ENCODE data around the gene DTX3.
"Not testable (repeated sequence)": the region's sequence is repeated elsewhere in the genome, so short reads cannot be mapped to it uniquely, and the experiment has no call there.

The DTX3 gene, protein sequence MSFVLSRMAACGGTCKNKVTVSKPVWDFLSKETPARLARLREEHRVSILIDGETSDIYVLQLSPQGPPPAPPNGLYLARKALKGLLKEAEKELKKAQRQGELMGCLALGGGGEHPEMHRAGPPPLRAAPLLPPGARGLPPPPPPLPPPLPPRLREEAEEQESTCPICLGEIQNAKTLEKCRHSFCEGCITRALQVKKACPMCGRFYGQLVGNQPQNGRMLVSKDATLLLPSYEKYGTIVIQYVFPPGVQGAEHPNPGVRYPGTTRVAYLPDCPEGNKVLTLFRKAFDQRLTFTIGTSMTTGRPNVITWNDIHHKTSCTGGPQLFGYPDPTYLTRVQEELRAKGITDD

DNA sequence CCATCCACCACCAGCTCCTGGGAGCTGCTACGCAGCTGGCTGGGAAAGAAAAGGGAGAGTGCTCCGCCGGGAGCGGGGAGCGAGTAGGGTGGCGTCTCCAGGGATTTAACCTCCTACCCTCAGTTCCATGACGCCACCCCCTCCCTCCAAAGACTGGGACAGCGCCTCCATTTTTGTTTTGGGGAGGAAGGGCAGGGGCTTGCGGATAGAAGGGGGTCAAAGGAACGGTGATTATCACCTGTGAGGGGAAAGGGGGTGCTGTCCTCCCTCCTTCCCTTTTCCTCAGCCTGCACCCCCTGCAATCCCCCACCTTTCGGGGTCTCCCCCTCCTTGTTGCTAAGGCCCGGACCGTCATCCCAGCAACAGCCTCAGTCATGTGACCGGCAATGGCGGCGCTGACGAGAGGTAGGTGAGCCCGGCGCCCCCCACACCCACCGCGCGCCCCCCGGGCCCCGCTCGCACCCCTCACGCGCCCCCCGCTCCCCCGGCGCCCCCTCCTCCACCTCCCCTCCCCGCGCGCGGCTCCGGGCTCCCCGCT, at the start of gene DTX3:
Gene DTX3 (plus strand): TSS at position 371 of the 538 bp plus-strand sequence. CDS start 1,694 bp downstream, outside the sequence.
- DNase-seq, result no peak

DNA sequence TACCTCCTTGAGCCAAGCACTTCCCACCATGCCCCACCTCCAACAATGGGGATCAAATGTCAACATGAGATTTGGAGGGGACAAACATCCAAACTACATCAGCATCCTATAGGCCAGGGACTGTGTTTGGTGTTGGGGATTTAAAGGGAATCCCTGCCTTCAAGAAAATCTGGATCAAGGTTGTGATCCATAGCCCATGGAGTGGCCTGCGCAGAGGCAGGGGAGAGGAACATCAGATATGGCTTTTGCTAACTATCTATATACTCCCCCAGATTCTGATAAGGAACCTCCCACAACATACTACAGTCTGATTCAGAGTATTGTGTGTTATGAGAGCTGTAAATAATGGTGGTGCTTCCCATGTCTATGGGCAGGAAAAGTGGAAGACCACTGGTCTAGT, 49.7 kb upstream of the DTX3 start:
- no peak for DNase-seq

DNA sequence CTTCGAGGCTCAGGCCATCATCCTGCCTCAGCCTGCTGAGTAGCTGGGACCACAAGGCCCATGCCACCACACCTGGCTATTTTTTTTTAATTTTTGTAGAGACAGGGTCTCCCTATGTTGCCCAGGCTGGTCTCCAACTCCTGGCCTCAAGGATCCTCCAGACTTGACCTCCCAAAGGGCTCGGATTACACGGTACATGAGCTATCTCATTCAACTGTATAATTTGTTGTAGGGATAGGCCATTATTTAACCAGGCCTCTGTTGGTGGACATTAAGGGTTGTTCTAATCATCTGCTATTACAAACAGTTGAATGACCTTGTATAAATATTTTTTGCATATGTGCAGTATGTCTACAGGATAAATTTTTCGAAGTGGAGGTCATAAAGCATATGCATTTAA, 45.8 kb upstream of the DTX3 start:
- DNase-seq, result no peak

DNA sequence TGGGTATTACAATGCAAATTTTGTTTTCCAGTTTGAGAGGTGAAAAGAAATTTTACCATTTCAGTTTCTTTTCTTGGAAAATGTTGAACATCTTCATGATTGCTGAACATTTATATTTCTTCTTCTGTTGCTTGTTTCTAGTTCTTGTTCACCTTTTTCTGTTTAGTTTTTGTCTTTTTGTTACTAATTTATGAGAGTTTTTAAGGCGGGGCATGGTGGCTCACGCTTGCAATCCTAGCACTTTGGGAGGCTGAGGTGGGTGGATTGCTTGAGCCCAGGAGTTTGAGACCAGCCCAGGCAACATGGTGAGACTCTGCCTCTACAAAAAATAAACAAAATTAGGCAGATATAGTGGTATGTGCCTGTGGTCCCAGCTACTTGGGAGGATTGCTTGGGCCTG, 44.1 kb upstream of the DTX3 start:
- DNase-seq, result no peak

DNA sequence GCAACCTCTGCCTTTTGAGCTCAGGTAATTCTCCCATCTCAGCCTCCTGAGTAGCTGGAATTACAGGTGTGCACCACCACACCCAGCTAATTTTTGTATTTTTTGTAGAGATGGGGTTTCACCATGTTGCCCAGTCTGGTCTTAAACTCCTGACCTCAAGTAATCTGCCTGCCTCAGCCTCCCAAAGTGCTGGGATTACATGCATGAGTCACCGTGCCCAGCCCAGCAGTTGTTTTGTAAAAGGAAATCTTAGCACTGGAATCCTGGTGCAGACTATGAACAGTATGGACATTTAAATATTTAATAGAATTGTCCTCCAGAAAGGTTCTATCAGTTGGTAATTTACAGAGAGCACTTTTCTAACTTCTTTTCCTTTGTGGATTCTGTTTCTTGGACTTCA, 43.5 kb upstream of the DTX3 start:
- DNase-seq, result not testable (repeated sequence)

DNA sequence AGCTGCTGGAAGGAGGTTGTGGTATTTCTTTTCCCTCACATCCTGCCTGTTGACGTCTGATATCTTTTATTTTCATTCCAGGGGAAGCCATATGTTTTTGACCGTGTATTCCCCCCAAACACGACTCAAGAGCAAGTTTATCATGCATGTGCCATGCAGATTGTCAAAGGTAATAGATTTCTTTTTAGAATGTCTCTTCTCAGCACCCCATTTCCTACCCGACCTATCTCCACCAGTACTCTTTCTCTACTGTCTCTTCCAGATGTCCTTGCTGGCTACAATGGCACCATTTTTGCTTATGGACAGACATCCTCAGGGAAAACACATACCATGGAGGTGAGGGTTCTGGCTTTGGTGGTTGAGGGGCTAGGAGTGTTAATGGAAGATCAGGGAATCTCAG, 41.3 kb upstream of the DTX3 start:
- no peak for DNase-seq

DNA sequence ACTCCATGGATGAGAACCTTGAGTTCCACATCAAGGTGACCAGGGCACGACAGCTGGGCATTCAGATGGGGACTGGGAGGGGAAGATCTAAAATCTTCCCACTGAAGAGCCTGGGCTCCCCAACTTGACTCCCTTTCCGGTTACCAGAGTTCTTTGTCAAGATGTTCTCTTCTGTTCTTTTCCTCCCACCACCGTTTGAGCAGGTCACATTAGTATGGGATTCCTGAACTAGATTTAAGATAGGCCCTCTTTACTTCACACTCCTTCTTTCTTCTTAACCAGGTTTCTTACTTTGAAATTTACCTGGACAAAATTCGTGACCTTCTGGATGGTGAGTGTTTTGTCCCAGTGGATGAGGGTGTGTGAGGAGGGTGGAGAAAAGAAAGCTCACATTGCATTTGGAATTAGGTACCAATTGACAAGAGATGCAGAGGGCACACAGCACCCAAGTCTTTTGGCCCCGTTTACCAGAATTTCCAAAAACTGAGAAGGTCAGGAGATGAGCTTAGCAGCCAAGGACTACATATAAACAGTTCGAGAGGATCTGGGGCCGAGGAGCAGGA, 40.4 kb upstream of the DTX3 start:
- no peak for DNase-seq

DNA sequence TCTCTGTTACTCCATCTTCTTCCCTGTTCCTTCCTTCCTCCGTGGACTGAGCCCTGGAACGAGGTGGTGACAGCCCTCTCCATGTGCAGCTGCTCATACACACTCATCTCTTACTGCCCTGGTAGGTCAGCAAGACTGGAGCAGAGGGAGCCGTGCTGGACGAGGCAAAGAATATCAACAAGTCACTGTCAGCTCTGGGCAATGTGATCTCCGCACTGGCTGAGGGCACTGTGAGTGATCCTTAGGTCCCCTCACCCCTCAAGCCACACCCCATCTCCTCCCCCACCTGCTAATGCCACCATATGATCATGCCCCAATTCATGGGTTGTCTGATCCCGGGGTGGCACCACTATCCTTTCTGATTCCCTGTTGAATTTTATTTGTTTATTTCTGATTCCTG, 35.8 kb upstream of the DTX3 start:
- no peak for DNase-seq

DNA sequence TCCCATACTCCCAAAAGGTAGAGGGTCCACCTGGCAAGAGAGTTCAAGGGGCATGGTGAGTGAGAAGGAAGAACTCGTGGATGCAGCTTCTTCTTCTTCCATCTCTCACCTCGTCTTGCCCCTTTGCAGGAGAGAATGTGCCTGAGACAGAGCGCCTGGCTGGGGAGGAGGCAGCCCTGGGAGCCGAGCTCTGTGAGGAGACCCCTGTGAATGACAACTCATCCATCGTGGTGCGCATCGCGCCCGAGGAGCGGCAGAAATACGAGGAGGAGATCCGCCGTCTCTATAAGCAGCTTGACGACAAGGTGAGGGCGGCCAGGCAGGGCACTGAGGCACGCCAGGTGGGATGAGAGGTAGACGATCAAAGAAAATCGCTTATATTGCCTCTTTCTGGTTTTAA, 34.8 kb upstream of the DTX3 start:
- no peak for DNase-seq

DNA sequence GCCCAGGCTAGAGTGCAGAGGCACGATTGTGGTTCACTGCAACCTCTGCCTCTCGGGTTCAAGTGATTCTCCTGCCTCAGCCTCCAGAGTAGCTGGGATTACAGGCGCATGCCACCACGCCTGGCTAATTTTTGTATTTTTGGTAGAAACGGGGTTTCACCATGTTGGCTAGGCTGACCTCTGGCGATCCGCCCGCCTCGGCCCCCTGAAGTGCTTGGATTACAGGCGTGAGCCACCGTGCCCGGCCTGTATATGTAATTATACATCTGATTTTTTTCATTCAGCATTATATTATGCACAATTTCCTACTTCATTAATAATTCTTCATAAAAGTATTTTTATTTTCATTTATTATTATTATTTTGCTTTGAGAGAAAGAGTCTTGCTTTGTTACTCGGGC, 34.2 kb upstream of the DTX3 start:
- not testable (repeated sequence) for DNase-seq

DNA sequence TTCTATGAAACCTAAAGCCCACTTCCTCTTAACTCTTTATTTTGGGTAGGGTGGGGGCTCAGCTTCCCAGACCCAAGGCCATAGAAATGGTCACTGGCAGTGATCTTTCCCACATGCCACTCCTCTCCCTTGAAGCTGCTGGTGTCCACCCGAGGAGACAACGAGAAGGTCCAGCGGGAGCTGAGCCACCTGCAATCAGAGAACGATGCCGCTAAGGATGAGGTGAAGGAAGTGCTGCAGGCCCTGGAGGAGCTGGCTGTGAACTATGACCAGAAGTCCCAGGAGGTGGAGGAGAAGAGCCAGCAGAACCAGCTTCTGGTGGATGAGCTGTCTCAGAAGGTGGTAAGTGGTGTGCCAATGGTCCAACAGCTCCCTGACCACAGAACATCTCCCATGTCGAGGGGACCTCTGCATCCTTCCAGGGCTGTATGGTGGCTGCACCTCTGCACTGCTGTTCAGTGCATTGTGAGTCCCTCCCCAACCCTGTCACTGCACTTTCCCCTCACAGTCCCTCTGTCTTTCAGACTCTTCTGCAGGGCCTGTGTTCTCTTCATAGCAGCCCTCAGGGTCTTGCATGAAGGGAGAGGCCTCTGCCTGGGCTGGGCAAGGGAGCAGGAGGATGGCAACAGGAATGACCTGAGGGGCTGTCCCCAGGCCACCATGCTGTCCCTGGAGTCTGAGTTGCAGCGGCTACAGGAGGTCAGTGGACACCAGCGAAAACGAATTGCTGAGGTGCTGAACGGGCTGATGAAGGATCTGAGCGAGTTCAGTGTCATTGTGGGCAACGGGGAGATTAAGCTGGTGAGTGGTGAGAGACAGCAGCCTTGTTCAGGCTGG, 32.5 kb upstream of the DTX3 start:
- no peak for DNase-seq

DNA sequence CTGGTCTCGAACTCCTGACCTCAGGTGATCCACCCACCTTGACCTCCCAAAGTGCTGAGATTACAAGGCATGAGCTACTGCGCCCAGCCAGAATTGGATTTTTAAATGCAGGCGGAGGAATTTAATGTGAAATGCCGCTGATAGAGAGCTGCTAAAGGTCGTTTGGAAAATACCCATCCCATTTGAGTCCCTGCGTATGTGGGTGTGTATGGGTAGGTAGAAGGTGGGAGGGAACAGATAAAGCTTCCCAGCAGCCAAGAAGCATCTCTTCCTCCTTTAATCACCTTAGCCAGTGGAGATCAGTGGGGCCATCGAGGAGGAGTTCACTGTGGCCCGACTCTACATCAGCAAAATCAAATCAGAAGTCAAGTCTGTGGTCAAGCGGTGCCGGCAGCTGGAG, 29.8 kb upstream of the DTX3 start:
- DNase-seq, result no peak

DNA sequence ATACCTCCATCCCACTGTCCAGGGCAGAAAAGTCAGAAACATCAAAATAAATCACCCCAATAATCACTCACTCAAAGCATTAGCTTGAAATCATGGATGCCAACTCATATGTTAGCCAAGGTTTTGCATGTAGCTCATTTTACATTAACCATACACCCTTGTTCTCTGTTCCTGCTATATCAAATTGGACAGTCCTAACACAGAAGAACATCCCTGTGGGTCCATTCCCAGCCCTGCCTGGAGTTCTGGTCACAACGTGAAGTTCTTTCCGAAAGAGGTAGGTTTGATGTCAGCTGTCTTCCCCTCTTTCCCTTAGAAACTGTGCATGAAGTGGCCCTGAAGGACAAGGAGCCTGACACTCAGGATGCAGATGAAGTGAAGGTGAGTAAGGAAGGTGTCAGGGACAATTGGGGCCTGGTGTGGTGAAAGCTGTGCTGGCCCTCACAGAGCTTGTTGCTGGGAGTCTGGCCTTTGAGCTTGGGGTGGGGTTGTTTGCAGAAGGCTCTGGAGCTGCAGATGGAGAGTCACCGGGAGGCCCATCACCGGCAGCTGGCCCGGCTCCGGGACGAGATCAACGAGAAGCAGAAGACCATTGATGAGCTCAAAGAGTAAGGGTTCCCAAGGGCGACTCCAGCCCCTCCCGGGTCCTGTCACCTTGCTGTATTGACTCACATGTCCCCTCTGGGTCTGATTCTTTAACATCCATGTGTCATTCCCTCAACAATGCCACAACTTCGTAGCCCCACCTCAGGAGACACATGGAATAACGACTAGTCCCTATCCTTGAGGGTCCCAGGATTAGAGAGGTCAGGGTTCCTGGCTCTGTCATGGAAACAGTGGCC, 28.6 kb upstream of the DTX3 start:
- DNase-seq, result no peak

DNA sequence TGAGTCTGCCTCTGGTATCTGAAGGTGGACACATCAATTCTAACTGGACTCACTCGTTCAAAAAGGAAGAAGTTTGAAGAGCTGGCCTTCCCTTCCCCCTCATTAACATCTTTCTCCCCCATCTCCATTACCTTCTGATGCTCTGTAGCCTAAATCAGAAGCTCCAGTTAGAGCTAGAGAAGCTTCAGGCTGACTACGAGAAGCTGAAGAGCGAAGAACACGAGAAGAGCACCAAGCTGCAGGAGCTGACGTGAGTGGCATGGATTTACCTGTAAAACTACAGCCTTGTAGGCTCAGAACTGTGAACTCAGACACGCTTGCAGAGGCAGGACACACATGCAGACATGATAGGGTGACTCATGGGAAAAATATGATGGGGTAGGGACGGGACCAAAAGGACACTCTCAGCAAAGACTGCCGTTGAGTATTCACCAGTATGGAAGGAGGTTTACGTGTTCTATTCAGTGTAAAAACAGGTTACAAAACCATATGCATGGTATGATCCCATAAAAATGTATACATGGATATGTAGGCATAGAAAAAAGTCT, 27.9 kb upstream of the DTX3 start:
- no peak for DNase-seq

DNA sequence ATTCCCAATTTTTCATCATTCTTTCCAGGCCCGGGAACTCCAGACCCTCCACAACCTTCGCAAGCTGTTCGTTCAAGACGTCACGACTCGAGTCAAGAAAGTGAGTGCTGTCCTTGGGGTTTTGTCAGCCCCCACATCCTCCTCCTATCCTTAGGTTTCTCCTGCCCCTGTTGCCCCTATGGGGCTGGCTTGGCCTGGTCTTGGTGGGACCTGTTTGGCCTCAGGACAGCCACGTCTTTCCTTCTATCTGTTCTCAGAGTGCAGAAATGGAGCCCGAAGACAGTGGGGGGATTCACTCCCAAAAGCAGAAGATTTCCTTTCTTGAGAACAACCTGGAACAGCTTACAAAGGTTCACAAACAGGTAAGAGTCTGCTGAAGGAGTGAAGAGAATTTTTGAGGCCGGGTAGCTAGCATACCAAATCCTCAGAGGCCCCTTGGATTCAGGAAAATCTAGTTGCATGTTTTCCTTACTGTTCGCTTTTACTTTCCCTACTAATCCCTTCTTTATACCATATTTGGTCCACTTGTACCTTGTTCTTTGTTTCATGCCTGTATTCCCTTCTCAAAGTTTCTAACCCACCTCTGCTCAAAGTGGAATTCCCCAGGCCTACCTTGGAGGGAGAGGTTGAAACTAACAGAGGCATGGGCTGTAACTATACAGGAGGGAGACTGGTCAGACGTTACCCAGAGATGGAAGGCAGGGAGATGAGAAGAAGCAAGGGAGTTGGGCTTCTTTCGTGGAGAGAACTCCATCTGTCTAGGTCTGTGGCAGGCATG, 26.5 kb upstream of the DTX3 start:
- no peak for DNase-seq

DNA sequence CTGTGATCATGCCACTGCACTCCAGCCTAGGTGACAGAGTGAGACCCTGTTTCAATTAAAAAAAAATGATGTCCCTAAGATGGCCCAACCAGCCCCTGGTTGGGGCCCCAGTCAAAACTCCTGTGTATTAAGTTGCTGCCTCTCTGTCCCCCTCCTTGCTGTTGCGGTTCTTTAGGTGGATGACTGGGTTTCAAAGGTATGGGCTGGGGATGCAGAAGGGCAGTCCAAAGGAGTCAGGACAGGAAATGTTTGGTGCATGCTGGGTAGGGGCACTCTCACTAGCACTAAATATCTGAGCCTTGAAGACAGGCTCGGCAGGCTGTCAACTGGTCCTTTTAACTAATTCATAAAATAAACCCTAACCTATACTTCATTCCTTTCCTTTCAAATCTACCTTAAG, 25.6 kb upstream of the DTX3 start:
- DNase-seq, result no peak

DNA sequence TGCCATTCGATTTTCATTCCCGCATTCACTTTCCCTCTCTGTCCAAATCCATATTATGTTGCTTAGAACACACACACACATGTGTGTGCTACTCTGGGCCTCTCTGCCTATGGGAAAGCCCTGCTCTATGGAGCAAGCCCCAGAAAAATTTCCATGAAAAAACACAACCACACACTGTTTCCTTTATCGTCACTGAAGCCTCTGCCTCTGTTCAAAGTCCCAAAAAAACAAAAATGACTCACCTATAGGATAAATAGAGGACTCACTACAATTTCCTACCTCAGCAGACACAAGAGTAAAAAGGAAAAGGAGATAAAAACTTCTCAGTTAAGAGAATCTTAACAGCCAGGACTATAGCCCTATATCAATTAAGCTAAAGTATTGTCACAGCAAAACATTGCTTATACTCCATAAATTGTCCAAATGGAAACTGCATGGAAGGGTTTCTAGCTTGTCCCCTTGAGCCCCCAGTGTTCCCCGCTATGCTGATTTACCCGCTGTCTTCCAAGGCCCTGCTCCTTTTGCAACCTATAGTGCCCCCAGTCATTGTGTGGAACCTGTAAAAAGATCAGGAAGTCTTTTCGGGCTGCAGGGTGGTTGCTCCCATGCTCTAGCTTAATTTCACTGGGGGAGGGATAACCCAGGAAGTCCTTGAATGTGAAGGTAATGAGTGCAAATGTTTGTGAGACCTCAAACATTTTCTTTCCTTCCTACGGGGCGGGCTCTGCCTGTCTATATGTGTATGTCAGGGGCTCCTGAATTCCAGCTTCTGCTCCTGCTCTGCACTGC, 24.8 kb upstream of the DTX3 start:
- DNase-seq, result no peak

DNA sequence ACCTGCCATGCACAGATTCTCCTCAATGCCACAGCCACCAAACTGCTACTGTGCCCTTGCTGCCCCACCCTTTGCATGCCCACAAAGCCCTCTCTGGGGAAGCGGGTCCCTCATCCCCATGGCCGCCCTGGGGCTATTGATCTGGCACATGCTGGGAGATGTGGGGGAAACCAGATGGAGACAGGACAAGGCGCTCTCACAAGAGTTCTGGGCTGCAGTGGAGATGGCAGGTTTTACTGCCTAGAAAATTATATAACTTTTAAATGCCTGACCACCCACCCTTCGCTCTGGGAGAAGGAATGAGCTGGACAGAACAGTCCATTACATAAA, 24.2 kb upstream of the DTX3 start:
- DNase-seq, result no peak

DNA sequence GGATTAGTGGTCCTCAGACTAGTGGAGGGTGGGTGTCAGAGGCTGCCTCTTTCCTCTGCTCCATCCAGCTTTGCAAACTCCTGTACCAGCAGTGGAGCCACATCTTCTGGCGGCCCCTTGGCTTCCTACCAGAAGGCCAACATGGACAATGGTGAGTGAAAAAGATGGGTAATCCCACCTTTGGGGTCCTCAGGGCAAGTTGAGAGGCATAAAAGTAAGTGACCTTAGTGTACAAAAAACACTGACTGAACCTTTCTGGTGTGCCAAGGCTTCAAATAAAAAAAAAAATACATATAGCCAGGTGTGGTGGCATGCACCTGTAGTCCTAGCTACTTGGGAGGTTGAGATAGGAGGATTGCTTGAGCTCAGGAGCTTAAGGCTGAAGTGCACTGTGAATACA, 22.8 kb upstream of the DTX3 start:
- no peak for DNase-seq

DNA sequence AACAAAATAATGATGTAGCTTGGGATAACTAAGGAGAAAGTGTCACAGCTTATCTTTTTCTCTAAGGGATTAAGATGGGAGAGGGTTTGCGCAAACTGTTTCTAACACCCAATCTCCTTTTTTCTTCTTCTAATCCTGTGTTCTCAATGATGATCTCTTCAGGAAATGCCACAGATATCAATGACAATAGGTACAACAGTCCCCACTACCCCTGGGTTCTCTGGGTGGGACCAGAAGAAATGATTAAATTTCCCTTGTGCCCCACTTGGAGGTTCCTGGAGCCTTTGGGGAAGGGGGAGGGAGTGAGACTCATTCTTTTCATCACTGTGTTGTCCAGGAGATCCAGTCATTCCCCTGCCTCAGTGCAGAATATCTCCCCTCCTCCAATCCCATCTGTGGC, 22.2 kb upstream of the DTX3 start:
- DNase-seq, result no peak

All from stimulated activated CD4-positive, alpha-beta T cell treated with anti-CD3 and anti-CD28 coated beads, Interleukin-12 subunit alpha, Interleukin-12 subunit beta, amount 100 ng/mL, for 4 hours (primary cell).